GM21529 (cell line): Measurements from ENCODE around the gene KRT2.

Experiments
- ATAC-seq: cut with Tn5 transposase; IDR thresholded peaks from one replicate; pipeline ENCODE4 v1.9.1; 2021; ENCODE audit not compliant: unreplicated experiment

KRT2 gene

DNA sequence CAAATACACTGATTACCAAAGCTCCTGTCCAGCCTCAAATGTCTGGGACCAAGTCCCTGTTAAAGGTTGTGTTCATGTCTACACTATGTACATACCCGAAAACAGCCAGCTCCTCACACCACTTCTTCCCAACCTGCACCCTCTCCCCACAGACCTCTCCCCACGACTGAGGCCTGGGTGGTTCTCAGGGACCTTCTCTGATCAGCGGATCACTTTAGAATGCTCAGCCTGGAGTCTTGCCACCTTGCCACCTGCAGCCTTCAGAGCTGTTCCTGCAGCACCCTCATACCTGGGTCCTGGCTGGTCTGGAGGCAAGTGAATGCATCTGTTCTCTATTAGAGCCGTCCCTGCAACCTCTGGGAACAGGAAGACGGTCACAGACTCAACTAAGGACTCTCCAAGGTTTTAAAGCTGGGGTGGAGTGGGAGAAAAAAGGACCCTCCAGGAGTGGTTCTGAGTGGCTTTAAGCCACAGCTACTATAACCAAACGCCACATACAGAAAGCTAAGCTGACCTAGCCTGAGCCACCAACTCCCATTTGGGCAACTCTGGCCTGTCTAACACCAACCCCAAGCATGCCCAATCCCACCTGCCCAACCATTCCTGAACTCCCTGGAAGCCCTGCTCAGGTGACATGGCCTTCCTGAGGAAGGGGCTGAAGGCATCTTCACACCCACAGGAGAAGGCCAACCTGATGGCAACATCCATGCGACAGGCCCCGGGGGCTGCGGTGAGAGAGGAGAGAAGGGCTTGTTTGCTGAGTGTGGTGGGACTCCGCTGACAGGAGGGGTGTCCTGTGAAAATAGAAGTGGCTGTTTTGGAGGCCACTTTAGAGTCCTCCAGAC is 8.6 kb downstream of the KRT2 start:
- no peak for ATAC-seq

DNA sequence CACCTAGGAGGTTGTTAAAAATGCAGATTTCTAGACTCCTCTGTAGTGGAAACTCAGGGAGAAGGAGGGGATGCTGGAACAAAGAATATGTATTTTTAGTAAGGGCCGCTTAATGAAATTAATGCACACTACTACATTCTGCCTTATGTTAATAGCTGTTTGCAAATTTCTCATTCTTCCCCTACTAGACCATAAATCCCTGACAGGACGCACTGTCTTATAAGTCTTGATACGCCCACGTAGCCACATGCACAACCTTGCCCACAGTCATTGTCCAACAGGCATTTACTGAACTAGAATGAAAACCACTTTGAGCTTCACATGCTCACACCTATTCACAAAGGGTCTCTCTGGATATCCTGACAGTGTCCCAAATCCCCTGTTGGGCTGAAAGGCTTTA is 10.5 kb downstream of the KRT2 start:
- no peak for ATAC-seq

DNA sequence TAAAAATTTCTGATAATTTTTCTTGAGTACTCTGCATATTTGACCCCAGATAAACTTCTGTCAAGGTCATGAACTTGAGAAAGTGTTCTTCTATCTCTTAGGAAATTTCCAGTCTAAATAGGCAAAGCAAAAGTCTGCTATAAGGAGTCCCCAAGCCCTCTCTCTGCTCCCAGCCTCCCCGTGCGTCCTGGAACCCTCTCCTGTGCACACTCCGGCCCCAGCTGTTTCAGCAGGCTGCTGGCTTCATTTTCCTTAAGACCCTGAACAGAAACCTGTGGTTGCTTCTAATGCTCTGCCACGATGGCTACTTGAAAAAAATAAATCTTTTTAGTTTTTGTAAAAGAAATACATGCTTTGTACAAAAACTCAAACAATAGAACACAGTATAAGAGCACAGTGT is 14.7 kb downstream of the KRT2 start:
- no peak for ATAC-seq

DNA sequence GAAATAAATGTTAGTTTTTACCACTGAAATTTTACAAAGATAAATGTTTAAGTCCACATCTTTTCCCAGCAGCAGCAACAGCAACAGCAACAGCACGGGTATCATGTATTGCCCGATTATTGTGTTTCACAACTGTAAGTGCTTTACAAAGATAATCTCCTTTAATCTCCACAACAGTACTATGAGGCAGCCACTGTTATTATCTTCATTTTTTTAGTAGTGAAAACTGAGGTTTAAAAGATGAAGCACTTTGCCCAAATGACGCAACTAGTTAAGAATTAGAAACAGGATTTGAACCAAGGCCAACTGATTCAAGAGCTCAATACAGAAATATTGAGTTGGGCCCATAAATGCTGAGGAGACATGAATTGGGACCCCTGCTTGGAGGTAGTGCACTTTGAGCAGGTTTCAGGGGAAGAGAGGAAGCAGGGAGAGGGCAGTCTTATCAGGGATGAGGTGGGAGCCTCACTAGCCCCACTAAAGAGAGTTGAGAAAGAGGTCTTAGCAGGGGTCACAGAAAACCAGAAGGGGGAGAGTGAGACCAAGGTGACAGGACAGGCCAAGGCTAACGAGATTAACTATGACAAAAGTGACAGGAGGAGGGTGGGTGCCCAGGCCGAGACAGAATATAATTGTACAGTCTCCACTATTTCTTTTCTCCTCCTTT is 15.3 kb downstream of the KRT2 start:
- ATAC-seq, result no peak

DNA sequence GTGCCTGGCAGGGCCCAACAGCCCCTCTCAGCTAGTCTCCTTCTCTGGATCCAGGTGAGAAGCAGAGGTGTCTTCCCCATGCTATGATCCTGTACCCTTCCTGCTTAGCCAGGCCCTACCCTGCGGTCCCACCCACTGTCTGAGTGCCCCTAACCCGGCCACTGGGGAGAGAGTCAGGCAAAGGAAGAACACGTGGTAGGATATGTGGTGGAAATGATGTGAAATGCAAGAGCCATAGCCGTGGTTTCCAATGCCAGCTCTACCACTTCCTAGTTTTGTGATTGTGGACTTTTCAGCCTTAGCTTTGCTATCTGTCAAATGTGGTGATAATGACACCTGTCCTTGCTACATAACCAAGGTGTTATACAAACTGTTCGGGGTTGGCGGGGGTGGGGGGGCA is 15.8 kb downstream of the KRT2 start:
- no peak for ATAC-seq

DNA sequence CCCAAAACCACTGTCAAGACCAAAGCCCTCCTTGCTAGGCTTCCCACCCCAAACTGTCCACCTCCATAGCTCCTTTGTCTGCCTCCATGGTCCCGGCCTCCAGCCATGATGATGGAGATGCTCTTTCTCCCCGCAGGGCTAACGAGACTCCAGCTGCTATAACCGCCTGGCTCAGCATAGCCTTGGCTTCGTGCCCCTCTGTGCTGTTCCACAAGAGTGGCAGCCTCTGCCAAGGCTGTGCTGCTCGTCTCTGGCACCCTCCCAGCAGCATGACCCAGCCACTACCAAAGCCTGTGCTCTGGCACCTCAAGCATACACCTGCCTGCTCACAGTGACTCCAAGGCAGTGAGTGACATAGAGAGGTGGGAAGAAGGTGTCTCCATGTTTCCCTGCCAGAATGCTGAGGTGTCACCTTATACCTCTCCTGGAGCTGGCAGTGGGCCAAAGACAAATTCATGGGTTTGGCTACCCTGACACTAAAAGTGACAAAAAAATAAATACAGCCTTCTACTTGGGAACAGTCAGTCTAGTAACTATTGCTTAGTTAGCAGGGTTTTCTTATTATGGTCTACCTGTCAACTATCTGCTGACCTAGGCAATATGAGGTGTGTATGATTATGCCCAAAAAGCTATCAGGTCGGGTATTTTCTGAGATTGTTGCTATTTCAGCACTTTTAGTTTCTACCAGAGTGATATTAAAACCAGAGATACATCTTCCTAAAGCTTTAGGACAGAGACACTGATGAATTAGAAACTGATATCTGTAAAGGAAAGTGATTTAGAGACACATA is 17.6 kb downstream of the KRT2 start:
- ATAC-seq, result no peak

DNA sequence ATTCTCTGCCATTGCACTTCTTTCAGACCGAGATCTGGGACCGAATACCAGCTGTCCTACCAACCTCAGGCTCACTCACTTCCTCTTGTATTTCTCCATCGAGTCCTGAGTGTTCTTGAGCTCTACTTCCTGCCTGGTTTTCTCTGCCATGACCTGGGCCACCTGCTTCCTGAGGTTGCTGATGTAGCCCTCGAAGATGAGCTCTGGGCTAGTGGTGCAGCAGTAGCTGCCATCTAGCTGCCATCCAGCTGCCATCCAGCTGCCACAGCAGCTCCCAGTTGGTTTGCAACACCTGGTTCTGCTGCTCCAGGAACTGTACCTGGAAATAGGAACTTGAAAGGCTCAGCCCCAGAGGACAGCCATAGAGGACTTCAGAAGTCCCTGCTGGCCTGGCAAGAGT is 18.6 kb downstream of the KRT2 start:
- no peak for ATAC-seq

DNA sequence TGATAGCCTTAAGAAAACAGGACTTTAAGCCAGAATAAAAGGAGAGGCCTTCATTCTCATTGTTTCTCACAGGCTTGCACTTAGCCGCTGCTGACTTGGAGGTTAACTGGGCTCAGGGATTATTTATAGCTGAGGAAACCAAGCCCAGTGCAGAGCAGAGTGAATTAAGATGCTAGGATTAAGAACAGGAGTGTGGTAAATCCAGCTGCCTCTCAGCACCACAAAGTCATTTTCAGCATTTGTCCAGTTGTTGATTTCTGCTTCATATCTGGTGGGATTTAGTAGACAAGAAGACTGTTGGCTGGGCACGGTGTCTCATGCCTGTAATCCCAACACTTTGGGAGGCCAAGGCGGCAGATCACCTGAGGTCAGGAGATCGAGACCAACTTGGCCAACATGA is 19.4 kb downstream of the KRT2 start:
- ATAC-seq, result no peak

DNA sequence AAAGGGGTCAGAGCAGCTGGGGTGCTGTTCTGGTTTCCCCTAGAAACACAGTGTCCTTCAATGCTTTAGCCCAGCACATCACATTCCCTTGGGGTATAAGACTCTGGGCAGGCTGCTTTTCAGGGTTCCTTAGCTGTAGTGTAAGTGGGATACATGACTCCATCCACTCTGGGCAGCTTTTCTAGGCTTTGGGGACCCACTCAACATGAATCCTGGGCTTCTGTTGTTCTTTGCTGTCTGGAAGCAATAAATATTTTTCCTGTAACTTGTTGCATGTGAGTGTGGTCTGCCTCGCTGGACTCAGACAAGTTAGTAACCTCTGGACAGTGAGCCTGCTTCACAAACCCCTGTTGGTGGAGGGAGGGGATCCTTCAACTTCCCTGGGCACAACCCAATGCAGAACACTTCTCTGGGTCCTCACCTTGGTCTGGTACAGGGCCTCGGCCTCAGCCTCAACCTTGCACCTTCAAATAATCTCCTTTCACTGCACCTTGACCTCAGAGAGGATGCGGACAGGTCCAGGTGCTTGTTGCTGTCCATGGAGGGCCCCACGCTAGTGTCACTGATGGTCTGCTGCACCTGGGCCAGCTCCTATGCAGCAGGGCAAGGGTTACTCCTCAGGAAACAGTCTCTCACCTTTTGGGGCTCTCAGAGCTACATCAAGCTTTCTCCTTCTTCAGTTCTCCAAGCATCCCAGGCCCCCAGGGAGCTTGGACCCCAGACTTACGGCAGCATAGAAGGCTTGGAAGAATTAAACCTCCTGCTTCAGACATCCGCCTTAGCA is 20.1 kb downstream of the KRT2 start:
- no peak for ATAC-seq

DNA sequence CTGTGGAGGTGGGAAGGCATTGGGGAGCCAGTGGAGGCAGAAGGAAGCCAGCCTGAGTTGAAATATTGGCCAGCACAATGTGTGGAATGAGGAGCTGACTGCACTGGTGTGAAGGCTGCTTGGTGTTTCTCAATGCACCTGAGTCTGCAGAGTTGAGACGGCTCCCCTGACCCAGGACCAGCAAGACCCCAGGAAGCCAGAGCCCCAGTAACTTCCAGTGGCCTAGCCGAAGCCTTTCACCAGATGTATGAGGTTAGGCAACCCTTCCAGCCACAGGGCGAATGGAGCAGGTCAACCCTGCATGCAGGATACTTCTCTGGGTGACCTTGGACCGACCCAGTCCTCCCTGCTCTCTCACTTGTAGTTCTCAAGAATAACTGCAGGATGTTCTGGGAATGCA is 20.7 kb downstream of the KRT2 start:
- no peak for ATAC-seq

DNA sequence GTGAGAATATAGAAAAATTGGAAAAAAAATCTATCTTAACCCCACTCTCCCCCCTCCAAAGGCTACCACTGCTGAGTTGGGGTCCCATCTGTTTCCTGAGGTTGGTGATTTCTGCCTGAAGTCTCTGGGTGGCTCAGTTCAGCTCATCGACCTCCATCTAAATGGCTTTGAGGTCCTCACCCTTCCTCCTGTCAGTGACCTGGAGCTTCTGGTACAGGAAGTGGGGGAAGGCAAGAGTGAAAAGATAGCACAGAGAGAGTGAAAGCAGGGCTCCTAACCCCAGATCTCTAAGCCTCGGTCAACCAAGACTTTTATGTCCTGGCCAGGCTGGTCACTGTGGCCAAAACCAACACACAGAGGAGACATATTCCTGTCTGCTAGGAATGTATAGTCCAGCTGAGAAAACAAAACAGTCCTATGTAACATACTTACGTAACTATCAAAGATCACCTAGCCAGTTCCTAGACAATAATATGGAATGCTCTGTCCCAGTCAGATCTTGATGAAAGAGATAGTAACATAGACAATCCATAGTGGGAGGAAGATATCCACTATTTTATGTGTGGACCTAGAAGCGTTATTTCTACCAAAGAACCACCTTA is 21.3 kb downstream of the KRT2 start:
- no peak for ATAC-seq

DNA sequence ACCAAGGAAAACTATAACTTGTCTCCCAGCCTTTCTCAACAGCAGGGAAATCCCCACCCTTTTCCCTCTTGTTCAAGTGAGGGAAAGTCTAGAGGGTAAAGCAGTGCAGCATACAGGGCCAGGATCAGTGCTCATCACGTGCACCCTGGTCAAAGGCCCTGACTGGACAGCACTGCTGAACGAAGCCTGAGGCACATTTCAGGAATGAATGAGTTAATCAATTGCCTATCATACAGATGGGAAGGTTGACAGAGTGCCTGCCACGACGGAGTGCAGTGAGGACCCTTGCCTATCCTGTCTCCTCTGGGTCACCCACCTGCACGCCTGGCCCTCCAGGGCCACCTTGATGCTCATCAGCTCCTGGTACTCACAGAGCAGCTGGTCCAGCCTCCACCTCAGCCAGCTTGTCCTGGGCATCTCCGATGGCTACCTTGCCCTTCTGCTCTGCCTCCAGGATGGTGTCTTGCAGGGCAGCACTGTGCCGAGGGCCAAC is 22.0 kb downstream of the KRT2 start:
- no peak for ATAC-seq

DNA sequence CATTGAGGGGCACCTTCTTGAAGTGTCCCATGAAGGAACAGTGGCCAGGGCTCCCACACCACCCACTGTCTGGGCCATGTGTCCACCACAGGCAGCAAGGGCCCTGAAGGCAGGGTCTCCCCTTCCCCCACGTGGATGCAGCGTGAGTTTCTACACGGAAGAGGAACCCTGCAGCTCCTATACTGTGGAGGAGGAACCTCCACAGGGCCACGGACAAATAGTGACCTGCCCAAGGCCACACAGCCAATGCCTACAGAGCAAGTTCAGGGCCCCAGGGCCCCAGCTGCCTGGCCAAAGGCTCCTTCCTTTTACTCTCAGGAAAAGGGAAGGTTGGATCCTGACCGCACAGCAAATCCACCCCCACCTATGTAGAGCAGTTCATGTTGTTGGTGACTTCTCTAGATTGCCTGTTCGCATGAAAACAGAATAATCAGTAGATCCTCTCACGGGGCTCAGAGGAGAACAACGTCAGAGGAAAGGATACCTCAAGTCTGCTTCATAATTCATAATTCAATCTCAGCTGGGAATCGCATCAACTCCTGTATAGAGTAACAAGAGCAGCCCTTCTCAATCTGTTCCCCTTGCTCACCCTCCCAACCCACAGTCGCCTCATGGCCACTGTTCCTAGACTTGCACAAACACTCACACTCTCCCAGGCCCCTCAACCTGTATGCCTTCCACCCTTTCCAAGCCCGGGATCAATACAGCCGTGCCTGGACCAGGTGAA is 22.6 kb downstream of the KRT2 start:
- no peak for ATAC-seq

DNA sequence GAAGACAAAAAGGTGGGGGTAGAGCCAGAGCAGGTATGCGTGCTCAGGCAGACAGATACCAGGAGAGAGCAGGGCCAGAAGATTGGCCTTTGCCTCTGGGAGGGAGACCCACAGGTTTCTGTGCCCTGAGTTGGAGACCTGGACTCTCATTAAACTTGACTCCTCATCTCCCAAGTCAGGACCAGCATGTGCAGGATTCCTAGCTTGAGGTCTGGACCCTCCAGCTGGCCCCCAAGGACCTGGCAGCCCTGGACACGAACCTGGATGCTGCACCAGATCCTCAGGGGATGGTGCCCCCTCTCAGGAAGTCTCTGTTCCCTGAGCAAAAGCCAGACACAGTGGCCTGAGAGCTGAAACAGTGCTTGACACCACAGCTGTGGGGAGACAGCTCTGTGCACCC is 23.2 kb downstream of the KRT2 start:
- no peak for ATAC-seq

DNA sequence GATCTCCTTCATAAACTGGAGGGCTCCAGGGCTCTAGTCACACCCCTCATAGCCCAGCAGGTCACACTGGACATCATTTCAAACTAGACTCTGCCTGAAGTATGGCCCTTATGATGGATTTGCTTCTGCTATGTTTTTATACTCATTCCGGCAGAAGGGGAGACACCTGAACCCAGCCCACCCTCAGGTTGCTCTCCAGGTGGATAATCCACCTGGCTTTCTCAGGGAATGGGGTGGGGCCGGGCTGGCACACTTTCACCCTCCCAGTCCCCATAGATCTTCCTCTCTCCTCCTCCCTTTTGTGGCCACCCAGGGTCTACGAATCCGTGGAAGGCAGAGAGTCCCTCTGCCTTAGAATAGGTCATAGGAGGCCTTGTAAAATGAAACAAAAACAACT is 23.9 kb downstream of the KRT2 start:
- no peak for ATAC-seq

DNA sequence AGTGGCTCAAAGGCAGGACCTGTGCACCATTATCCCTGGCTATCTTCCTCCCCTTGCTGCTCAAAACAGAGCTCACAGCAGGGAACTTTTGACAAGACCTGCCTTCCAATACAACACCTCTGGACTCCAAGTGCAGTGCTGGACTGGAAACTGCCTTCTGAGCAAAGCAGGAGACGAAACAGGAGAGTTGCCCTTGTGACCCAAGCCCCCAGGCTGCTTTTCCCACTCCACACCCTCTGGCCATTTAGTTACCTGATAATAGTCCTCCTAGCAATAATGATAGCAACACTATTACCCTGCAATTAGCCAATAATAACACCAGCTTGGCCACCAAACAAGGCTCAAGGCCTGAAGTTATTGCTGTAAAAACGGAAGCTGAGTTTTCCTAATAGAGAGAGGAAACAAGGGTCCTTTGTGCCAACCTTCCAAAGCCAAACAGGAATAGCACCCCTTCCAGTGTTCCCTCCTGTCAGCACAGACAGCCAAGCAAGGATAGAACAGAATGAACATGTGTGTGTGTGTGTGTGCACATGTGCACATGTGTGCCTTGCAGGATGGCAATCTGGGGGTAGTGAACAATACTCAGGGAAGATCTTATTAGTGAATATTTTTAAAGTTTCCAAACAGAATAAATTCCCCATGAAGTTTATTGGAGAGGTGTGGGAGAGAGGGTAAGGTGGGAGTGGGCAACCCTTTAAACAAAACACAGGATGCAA is 24.5 kb downstream of the KRT2 start:
- no peak for ATAC-seq

DNA sequence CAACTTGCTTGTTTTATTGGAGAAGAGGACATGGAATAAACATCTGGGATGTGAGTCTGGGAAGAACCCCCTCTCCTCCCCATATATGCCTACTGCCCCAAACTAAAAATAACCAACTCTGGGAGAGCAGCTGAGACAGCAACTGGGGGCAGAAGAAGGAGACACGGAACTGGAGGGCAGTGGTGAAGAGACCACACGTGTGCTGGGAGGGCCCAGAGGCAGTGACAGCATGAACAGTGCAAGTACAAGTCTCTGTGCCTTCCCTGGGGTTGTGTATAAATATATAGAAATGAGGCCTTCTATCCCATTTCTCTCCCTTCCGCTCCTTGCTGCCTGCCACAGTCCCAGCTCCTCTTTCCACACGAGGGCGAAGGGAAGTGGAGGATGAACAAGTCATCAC is 29.7 kb downstream of the KRT2 start:
- no peak for ATAC-seq

DNA sequence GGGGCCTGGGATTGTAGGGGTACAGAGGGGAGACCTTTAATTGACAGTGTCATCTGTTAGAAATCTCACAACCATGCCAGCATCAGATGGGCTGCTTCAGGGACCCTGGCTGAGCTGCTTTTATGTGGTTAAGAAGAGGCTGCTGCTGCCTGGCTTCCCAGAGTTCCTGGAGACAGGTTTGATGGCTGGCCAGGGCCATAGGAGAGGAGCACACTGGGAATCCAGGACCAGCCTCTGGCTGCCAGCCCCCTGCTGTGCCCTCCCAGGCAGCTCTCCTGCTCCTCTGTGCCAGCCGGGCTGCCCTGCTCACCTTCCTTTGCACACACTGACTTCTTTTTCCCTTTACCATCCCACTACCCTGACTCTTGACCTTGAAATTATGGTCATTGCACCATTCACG is 33.1 kb downstream of the KRT2 start:
- ATAC-seq, result no peak

DNA sequence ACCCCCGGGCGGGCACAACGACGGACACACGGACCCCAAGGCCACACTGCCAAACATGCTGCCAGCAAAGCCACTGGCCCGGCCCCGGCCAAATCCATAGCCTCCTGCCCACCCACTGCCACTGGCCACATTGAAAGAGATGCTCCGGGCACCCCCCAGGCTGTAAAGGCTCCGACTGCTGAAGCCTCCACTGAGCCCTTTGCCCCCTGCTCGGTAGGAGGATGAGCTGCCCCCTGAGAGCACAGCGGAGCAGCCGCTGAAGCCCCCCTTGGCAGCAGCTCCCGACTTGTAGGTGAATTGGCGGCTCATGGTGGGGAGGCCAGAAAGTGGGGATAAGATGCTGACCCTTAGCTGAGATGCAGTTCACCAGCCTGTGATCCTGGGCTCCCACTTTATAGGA is 33.8 kb downstream of the KRT2 start, which contains the start of gene KRT73:
KRT73 (minus strand) TSS at position 344 of the 400 bp plus-strand sequence; CDS start at position 309, 35 bp downstream.
- ATAC-seq, result no peak
